GM23338 (cell line): ENCODE data around the gene TSPAN32. TPM values are rescaled to one million over a fixed set of nuclear protein-coding genes. Genes with fewer than 3 reads are reported as not detected.

Source experiments
- ATAC-seq: fragments of 200-7000 bp; cut with Tn5 transposase; 3 replicates; pipeline ENCODE4 v1.9.1; 2020
- DNase-seq: peaks from one replicate; pipeline ENCODE4 v3.0.0-alpha.2; 2015; ENCODE audit warnings: low spot score
- H2AFZ ChIP-seq: fragments of 200-600 bp; sonication (generic); 2 replicates; pipeline ENCODE4 v1.8.0; 2016; ENCODE audit warnings: antibody characterized with exemption, mild to moderate bottlenecking, moderate library complexity
- H3F3A ChIP-seq: fragments of 200-600 bp; sonication (generic); replicated peaks from 2 replicates; pipeline ENCODE4 v1.8.0; 2017; ENCODE audit warnings: antibody characterized with exemption, mixed run types, low read depth
- H3K27ac ChIP-seq: fragments of 200-600 bp; sonication (generic); 2 replicates; pipeline ENCODE4 v1.6.1; 2016; ENCODE audit warnings: low read depth
- H3K27me3 ChIP-seq: fragments of 200-600 bp; sonication (generic); 2 replicates; pipeline ENCODE4 v1.8.0; 2016; ENCODE audit warnings: mild to moderate bottlenecking, mixed run types, moderate library complexity; ENCODE audit not compliant: insufficient read depth
- H3K36me3 ChIP-seq: fragments of 200-600 bp; sonication (generic); 2 replicates; pipeline ENCODE4 v1.8.0; 2016; ENCODE audit warnings: mild to moderate bottlenecking; ENCODE audit not compliant: insufficient read depth
- H3K4me1 ChIP-seq: fragments of 200-600 bp; sonication (generic); 2 replicates; pipeline ENCODE4 v1.8.0; 2016; ENCODE audit warnings: mild to moderate bottlenecking, moderate library complexity; ENCODE audit not compliant: insufficient read depth
- H3K4me2 ChIP-seq: fragments of 200-600 bp; sonication (generic); 2 replicates; pipeline ENCODE4 v1.7.1; 2017; ENCODE audit warnings: mixed run types
- H3K4me3 ChIP-seq: fragments of 200-600 bp; sonication (generic); 2 replicates; pipeline ENCODE4 v1.6.1; 2016; ENCODE audit warnings: mixed run types
- H3K79me2 ChIP-seq: fragments of 200-600 bp; sonication (generic); replicated peaks from 2 replicates; pipeline ENCODE4 v1.8.0; 2017; ENCODE audit warnings: mild to moderate bottlenecking; ENCODE audit not compliant: insufficient read depth
- H3K9me2 ChIP-seq: fragments of 200-600 bp; sonication (generic); 2 replicates; pipeline ENCODE4 v1.8.0; 2017; ENCODE audit not compliant: insufficient read depth
- H4K20me1 ChIP-seq: fragments of 200-600 bp; sonication (generic); replicated peaks from 2 replicates; pipeline ENCODE4 v1.8.0; 2017; ENCODE audit warnings: mild to moderate bottlenecking; ENCODE audit not compliant: insufficient read depth
- H3K27ac Mint-ChIP-seq: 2 replicates; pipeline ENCODE4 v1.8.0; 2020; ENCODE audit warnings: inconsistent platforms, mild to moderate bottlenecking, moderate library complexity, mixed read lengths
- H3K27me3 Mint-ChIP-seq: 3 replicates; pipeline ENCODE4 v1.8.0; 2022; ENCODE audit warnings: low read depth, mild to moderate bottlenecking, moderate library complexity, mixed read lengths, inconsistent platforms; ENCODE audit not compliant: insufficient read depth, poor library complexity
- H3K36me3 Mint-ChIP-seq: 3 replicates; pipeline ENCODE4 v1.8.0; 2021; ENCODE audit warnings: low read depth, mild to moderate bottlenecking, inconsistent platforms, moderate library complexity, mixed read lengths
- H3K4me1 Mint-ChIP-seq: 3 replicates; pipeline ENCODE4 v1.8.0; 2020; ENCODE audit warnings: mild to moderate bottlenecking, inconsistent platforms, mixed read lengths
- H3K4me3 Mint-ChIP-seq: 3 replicates; pipeline ENCODE4 v1.8.0; 2021; ENCODE audit warnings: moderate library complexity, mild to moderate bottlenecking, inconsistent platforms, mixed read lengths
- H3K9me3 Mint-ChIP-seq: 3 replicates; pipeline ENCODE4 v1.8.0; 2020; ENCODE audit warnings: moderate library complexity, mild to moderate bottlenecking, inconsistent platforms, mixed read lengths
- CREB1 ChIP-seq: fragments of 250-450 bp; sonication (Bioruptor Pico); IDR thresholded peaks from 2 replicates; pipeline ENCODE4 v1.5.0; 2020; ENCODE audit warnings: low read depth, mild to moderate bottlenecking, moderate library complexity
- ETS1 ChIP-seq: IDR thresholded peaks from 2 replicates; pipeline ENCODE4 v1.6.1; 2016; ENCODE audit warnings: antibody characterized with exemption
- EZH2phosphoT487 ChIP-seq: fragments of 200-600 bp; sonication (generic); IDR thresholded peaks from one replicate; pipeline ENCODE4 v1.8.1; 2018; ENCODE audit warnings: antibody characterized with exemption; ENCODE audit not compliant: unreplicated experiment
- JUNB ChIP-seq: IDR thresholded peaks from one replicate; pipeline ENCODE4 v1.6.1; 2016; ENCODE audit warnings: antibody characterized with exemption; ENCODE audit not compliant: unreplicated experiment
- NANOG ChIP-seq: IDR thresholded peaks from 2 replicates; pipeline ENCODE4 v1.6.1; 2016; ENCODE audit warnings: antibody characterized with exemption, borderline replicate concordance
- POLR2AphosphoS5 ChIP-seq: IDR thresholded peaks from 2 replicates; pipeline ENCODE4 v1.6.1; 2016; ENCODE audit warnings: antibody characterized with exemption, low read depth
- ZNF114 ChIP-seq: fragments of 250-450 bp; sonication (Bioruptor Pico); IDR thresholded peaks from 2 replicates; pipeline ENCODE4 v1.5.0; 2020; ENCODE audit warnings: mild to moderate bottlenecking, moderate library complexity
- ZNF331 ChIP-seq: fragments of 250-450 bp; sonication (Bioruptor Pico); IDR thresholded peaks from 2 replicates; pipeline ENCODE4 v1.5.0; 2020; ENCODE audit warnings: low read depth, mild to moderate bottlenecking, moderate library complexity
- polyA plus RNA-seq: library from polyadenylated mRNA; unstranded; fragments of >200 nt; fragmentation: Nextera tagmentation; extraction: Ambion mirVana; gene quantifications from 2 replicates; pipeline ENCODE4 v1.2.1, GENCODE V29; 2016
- total RNA-seq: library from RNA; depleted of rRNA; stranded (reverse); fragments of >200 nt; shearing (Covaris generic); gene quantifications from 2 replicates; pipeline ENCODE4 v1.2.3, GENCODE V29; 2014
- TF ChIP-seq, protein P1 (sequence below): IDR thresholded peaks from one replicate; pipeline ENCODE4 v1.6.1; 2018; ENCODE audit warnings: antibody characterized with exemption; ENCODE audit not compliant: unreplicated experiment
- TF ChIP-seq, protein P2 (sequence below): fragments of 250-450 bp; sonication (Bioruptor Pico); IDR thresholded peaks from 2 replicates; pipeline ENCODE4 v1.5.0; 2020; ENCODE audit warnings: mild to moderate bottlenecking, moderate library complexity

TSPAN32 gene
- total and polyA plus RNA-seq, 2 experiments from 2014 or later: not detected

DNA sequence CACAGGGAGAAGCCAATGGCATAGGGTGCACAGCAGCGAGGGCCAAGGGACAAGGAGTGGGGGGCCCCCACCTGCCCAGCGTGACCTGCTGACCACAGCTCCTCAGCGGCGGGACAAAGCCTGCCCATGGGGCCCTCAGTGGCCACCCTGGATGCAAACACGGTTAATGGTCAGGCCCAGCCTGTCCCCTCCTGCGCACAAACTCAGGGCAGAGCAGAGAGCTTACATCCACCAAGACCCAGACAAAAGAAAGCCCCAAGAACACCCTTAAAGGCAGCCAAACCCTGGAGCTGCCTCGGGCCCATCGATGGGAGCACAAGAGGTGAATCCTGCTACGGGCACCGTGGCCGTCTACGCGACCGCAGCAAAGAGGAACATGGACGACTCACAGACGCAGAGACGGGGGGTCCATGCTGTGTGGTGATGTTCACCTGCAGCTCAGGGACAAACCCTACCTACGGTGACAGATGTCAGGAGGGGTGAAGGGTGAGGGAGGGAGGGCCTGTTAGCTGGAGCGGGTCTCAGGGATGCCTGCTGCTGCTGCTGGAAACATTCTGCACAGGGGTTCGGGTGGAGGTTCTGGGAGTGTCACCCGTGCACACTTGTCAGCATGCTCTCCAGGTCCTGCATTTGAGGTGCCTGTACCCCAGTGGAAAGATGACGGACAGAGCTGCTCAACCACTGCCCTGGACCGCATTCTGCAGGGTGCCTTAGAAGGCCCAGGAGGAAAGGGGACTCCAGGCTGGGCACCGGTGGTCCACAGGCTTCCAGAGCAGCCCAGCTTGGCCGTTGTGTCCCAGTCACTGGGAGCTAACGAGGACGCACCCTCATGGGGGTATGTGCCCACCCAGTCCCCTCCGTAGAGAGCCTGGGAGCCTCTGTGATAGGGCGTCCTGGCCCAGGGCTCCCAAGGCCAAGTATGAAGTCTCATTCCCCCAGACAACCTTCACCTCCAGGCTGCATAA, 43.0 kb upstream of the TSPAN32 start:
- Histone ChIP-seq H3K4me3 (no peak overlapping the region), H3K36me3 (no peaks in the 10 kb centered on the region), H3K4me2 (no peak overlapping the region), H3K79me2 (no peaks in the 10 kb centered on the region), H3K9me2 (no peaks in the 10 kb centered on the region), H2AFZ (no peak overlapping the region), H3K27me3 (no peaks in the 10 kb centered on the region), H3F3A (no peaks in the 10 kb centered on the region), H3K27ac (no peak overlapping the region), H4K20me1 (no peaks in the 10 kb centered on the region), H3K4me1 (no peaks in the 10 kb centered on the region)
- TF ChIP-seq ZNF114 (no peak), EZH2phosphoT487 (no peak), ZNF331 (CRISPR knock-in tag) (no peak), CREB1 (CRISPR knock-in tag) (no peak)
- TF ChIP-seq, protein P1, sequence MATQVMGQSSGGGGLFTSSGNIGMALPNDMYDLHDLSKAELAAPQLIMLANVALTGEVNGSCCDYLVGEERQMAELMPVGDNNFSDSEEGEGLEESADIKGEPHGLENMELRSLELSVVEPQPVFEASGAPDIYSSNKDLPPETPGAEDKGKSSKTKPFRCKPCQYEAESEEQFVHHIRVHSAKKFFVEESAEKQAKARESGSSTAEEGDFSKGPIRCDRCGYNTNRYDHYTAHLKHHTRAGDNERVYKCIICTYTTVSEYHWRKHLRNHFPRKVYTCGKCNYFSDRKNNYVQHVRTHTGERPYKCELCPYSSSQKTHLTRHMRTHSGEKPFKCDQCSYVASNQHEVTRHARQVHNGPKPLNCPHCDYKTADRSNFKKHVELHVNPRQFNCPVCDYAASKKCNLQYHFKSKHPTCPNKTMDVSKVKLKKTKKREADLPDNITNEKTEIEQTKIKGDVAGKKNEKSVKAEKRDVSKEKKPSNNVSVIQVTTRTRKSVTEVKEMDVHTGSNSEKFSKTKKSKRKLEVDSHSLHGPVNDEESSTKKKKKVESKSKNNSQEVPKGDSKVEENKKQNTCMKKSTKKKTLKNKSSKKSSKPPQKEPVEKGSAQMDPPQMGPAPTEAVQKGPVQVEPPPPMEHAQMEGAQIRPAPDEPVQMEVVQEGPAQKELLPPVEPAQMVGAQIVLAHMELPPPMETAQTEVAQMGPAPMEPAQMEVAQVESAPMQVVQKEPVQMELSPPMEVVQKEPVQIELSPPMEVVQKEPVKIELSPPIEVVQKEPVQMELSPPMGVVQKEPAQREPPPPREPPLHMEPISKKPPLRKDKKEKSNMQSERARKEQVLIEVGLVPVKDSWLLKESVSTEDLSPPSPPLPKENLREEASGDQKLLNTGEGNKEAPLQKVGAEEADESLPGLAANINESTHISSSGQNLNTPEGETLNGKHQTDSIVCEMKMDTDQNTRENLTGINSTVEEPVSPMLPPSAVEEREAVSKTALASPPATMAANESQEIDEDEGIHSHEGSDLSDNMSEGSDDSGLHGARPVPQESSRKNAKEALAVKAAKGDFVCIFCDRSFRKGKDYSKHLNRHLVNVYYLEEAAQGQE: no peak
- Mint-ChIP-seq H3K4me3 (no peak overlapping the region), H3K36me3 (no peaks in the 10 kb centered on the region), H3K27me3 (peaks cover 12% of the 10 kb centered on the region), H3K9me3 (no peaks in the 10 kb centered on the region), H3K4me1 (peaks cover 3% of the 10 kb centered on the region; the same call in 1 of the 3 replicates), H3K27ac (no peak overlapping the region)
- ATAC-seq: no peak
- DNase-seq: no peak

DNA sequence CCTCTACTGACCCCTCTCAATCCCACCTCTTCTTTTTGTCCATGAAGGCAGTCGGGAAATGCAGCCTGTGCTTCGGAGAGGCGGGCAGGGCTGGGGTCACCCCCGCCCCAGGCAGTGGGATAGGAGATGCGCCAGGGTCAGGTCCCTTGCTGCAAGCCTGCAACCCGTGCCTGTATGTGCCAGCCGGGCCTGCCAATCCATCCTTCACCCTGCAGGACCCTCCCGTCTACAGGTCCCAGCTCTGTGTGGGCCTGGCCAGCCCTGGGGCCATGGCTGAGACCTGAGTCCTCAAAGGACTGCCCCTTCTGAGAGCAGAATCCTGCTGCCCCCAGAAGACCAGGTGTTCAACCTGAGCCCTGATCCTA, 42.4 kb upstream of the TSPAN32 start:
- Mint-ChIP-seq H3K27me3 (peaks cover 12% of the 10 kb centered on the region), H3K27ac (no peak overlapping the region), H3K9me3 (no peaks in the 10 kb centered on the region), H3K4me3 (no peak overlapping the region), H3K4me1 (peaks cover 3% of the 10 kb centered on the region; the same call in 1 of the 3 replicates), H3K36me3 (no peaks in the 10 kb centered on the region)
- no peak overlapping the region for H3K4me3 ChIP-seq
- no peaks in the 10 kb centered on the region for H4K20me1 ChIP-seq
- TF ChIP-seq ZNF114: no peak
- no peak for TF ChIP-seq ETS1
- TF ChIP-seq, protein P2, sequence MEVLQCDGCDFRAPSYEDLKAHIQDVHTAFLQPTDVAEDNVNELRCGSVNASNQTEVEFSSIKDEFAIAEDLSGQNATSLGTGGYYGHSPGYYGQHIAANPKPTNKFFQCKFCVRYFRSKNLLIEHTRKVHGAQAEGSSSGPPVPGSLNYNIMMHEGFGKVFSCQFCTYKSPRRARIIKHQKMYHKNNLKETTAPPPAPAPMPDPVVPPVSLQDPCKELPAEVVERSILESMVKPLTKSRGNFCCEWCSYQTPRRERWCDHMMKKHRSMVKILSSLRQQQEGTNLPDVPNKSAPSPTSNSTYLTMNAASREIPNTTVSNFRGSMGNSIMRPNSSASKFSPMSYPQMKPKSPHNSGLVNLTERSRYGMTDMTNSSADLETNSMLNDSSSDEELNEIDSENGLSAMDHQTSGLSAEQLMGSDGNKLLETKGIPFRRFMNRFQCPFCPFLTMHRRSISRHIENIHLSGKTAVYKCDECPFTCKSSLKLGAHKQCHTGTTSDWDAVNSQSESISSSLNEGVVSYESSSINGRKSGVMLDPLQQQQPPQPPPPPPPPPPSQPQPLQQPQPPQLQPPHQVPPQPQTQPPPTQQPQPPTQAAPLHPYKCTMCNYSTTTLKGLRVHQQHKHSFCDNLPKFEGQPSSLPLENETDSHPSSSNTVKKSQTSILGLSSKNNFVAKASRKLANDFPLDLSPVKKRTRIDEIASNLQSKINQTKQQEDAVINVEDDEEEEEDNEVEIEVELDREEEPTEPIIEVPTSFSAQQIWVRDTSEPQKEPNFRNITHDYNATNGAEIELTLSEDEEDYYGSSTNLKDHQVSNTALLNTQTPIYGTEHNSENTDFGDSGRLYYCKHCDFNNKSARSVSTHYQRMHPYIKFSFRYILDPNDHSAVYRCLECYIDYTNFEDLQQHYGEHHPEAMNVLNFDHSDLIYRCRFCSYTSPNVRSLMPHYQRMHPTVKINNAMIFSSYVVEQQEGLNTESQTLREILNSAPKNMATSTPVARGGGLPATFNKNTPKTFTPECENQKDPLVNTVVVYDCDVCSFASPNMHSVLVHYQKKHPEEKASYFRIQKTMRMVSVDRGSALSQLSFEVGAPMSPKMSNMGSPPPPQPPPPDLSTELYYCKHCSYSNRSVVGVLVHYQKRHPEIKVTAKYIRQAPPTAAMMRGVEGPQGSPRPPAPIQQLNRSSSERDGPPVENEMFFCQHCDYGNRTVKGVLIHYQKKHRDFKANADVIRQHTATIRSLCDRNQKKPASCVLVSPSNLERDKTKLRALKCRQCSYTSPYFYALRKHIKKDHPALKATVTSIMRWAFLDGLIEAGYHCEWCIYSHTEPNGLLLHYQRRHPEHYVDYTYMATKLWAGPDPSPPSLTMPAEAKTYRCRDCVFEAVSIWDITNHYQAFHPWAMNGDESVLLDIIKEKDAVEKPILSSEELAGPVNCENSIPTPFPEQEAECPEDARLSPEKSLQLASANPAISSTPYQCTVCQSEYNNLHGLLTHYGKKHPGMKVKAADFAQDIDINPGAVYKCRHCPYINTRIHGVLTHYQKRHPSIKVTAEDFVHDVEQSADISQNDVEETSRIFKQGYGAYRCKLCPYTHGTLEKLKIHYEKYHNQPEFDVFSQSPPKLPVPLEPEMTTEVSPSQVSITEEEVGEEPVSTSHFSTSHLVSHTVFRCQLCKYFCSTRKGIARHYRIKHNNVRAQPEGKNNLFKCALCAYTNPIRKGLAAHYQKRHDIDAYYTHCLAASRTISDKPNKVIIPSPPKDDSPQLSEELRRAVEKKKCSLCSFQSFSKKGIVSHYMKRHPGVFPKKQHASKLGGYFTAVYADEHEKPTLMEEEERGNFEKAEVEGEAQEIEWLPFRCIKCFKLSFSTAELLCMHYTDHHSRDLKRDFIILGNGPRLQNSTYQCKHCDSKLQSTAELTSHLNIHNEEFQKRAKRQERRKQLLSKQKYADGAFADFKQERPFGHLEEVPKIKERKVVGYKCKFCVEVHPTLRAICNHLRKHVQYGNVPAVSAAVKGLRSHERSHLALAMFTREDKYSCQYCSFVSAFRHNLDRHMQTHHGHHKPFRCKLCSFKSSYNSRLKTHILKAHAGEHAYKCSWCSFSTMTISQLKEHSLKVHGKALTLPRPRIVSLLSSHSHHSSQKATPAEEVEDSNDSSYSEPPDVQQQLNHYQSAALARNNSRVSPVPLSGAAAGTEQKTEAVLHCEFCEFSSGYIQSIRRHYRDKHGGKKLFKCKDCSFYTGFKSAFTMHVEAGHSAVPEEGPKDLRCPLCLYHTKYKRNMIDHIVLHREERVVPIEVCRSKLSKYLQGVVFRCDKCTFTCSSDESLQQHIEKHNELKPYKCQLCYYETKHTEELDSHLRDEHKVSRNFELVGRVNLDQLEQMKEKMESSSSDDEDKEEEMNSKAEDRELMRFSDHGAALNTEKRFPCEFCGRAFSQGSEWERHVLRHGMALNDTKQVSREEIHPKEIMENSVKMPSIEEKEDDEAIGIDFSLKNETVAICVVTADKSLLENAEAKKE (CRISPR knock-in tag): no peak
- no peak for TF ChIP-seq POLR2AphosphoS5
- no peak for TF ChIP-seq JUNB
- no peak for TF ChIP-seq CREB1 (CRISPR knock-in tag)
- no peak for TF ChIP-seq NANOG
- ATAC-seq: no peak
- no peaks in the 10 kb centered on the region for H3F3A ChIP-seq
- H3K4me1 ChIP-seq: no peaks in the 10 kb centered on the region
- H3K4me2 ChIP-seq: no peak overlapping the region
- H3K27ac ChIP-seq: no peak overlapping the region
- DNase-seq: no peak
- H3K27me3 ChIP-seq: no peaks in the 10 kb centered on the region
- H3K79me2 ChIP-seq: no peaks in the 10 kb centered on the region
- no peaks in the 10 kb centered on the region for H3K9me2 ChIP-seq
- H2AFZ ChIP-seq: no peak overlapping the region
- H3K36me3 ChIP-seq: no peaks in the 10 kb centered on the region
